ENCODE results near the gene CDK19. TPM values are rescaled to one million over a fixed set of nuclear protein-coding genes. Genes with fewer than 3 reads are reported as not detected.
"Not testable (repeated sequence)": the region's sequence is repeated elsewhere in the genome, so short reads cannot be mapped to it uniquely, and the experiment has no call there.

Gene CDK19
- total RNA-seq, 1 experiment from 2014 or later = 7.6 TPM

- in situ Hi-C loops (cut with HindIII; ENCODE audit: low pct_unique_long_range_greater_than_20kb, low sequenced_read_pairs); DNase-seq (ENCODE audit: low read depth): not testable (repeated sequence)
These were observed 237.6 kb downstream of the CDK19 start for GRCh38 chr6:110577596-110578167.

DNA sequence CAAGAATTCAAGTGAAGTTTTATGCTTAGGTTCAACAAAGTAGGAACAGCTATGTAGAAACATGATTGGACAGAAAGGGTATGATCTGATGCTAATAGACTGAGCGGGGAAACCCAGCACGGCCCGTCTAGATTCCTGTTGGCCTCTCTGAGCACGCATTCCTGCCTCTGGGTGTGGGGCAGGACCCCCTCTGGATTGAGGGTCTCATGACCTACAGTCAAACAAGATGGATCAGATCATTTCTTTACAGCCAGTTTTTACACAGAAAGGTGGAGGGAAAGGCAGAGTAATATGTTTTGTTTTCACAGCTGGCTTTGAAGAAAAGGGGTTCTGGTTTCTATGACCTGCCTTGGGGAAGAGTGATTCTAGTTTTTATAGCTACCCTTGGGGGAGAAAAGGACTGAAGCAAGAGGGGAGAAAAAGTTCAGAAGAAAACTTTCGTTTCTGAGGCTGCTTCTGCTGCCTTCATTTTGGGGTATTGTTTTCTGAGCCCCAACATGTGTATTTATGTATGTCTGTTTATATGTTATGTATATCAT is 239.3 kb downstream of the CDK19 start:
- DNase-seq (ENCODE audit: low read depth) = no peak
- in situ Hi-C loops (cut with HindIII; ENCODE audit: low pct_unique_long_range_greater_than_20kb, low sequenced_read_pairs) = no loop called here

DNA sequence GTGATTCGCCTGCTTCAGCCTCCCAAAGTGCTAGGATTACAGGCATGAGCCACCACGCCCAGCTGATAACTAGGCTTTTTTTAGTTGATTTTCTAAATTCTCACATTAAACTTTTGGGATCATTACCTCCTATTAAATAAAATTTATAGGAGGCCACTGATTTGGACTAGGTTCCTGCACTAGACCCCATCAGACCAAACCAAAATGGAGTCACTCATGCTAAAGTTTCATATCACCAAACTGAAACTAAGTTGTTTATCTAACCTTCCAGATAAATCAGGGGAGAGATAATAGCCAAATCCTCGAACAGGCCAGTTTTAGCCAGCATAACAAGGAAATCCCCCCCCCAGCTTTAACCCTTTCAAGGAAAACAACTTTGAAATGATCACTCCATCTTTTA is 240.5 kb downstream of the CDK19 start:
- DNase-seq (ENCODE audit: low read depth) = no peak
- in situ Hi-C loops (cut with HindIII; ENCODE audit: low pct_unique_long_range_greater_than_20kb, low sequenced_read_pairs) = no loop called here

DNA sequence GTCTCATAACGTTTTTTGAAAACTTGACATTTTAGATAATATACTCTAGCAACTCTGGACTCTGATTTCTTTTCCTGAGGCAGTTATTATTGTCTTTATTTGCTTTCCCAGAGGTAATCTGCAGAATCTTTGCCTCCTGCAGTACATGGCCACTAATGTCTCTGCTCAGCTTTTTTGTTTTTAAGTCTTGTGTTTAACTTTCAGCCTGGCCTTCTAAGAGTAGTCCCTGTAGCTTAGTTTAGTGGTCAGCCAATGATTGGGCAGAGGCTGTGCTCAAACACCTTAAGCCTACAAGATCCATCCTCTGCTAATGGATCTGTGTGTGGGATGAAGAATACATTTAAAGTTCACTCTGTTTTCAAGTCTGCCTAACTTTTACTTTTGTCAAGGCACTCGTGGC is 241.7 kb downstream of the CDK19 start:
- no peak for DNase-seq (ENCODE audit: low read depth)

GRCh38 chr6:110573136-110573535 is 242.1 kb downstream of the CDK19 start:
- no peak for DNase-seq (ENCODE audit: low read depth)
- in situ Hi-C loops (cut with HindIII; ENCODE audit: low pct_unique_long_range_greater_than_20kb, low sequenced_read_pairs) = no loop called here

More for the DNA sequence above, 241.7 kb downstream of the CDK19 start:
- in situ Hi-C loops (cut with HindIII; ENCODE audit: low pct_unique_long_range_greater_than_20kb, low sequenced_read_pairs) = no loop called here

GRCh38 chr6:110567957-110568696 is 247.1 kb downstream of the CDK19 start:
- in situ Hi-C loops (cut with HindIII; ENCODE audit: low pct_unique_long_range_greater_than_20kb, low sequenced_read_pairs) = no loop called here
- no peak for DNase-seq (ENCODE audit: low read depth)

- in situ Hi-C loops (cut with HindIII; ENCODE audit: low pct_unique_long_range_greater_than_20kb, low sequenced_read_pairs) = no loop called here
- DNase-seq (ENCODE audit: low read depth) = no peak
These were observed 248.7 kb downstream of the CDK19 start for GRCh38 chr6:110566346-110567125.

DNA sequence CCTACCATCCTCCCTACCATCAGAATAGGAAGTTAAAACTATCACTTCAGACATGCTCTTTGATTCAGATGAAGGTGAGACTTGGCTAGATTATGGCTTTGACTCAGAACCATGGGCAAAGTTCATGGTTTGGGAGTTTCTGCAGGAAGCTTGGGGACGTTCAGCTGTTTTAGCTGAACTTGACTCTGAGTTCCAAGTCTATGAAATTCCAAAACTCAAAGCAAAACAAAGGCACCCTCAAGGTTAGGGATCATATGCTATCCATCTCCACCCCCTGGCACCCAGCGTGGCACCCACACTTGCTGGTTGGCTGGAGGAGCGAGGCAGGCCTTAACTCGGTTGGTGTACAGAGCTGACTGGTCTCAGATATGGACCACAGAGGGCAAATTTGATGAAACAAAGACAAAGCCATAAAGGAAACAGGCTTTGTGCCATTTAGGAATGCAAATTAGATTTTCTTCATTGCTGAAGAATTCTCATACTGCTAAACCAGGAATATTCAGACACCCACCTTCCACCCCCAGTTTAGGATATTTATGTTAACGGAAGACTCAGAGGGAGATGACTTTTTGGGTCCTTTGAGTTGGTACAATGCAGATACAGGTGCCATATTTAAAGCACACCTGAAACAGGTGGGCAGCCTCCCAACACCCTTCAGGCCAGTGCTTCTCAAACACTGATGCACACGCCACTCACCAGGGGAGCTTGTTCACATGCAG is 250.4 kb downstream of the CDK19 start:
- in situ Hi-C loops (cut with HindIII; ENCODE audit: low pct_unique_long_range_greater_than_20kb, low sequenced_read_pairs) = no loop called here

DNA sequence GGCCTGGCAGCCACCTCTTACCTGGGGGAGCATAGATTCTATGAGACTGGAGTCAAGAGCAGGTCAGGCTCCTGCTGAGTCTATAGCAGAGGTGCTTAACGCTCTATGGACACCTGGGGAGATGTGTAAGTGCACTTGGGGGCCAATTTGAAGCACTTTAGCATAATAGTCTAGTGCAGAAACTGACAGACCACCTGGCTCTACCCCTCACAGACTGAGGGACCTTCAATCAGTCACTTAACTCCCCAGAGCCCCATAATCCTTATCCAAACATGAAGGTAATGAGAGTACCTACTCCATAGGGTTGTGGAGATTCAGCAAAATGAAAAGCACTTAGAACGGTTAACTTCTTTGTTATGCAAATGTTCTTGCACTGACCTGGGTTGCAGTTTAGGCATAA is 251.6 kb downstream of the CDK19 start:
- no peak for DNase-seq (ENCODE audit: low read depth)
- in situ Hi-C loops (cut with HindIII; ENCODE audit: low pct_unique_long_range_greater_than_20kb, low sequenced_read_pairs) = no loop called here

More for the DNA sequence above, 250.4 kb downstream of the CDK19 start:
- no peak for DNase-seq (ENCODE audit: low read depth)

- DNase-seq (ENCODE audit: low read depth) = no peak
- in situ Hi-C loops (cut with HindIII; ENCODE audit: low pct_unique_long_range_greater_than_20kb, low sequenced_read_pairs) = no loop called here
These were observed 252.9 kb downstream of the CDK19 start for GRCh38 chr6:110562316-110562915.

DNA sequence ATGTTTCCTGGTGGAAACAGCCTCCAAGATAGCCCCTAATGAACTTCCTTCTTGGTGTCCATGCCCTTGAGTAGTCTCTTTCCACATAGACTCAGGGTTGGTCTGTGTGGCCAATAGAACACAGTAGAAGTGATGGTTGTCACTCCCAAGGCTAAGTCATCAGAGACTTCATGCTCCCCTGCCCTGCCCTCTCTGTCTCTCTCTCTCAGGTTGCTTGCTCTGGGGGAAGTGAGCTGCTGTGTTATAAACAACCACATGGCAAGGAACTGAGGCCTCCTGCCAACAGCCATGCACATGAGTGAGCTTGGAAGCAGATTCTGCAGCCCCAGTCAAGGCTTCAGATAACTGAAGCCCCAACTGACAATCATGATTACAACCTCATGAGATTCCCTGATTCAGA is 253.6 kb downstream of the CDK19 start:
- no peak for DNase-seq (ENCODE audit: low read depth)
- in situ Hi-C loops (cut with HindIII; ENCODE audit: low pct_unique_long_range_greater_than_20kb, low sequenced_read_pairs) = no loop called here

DNA sequence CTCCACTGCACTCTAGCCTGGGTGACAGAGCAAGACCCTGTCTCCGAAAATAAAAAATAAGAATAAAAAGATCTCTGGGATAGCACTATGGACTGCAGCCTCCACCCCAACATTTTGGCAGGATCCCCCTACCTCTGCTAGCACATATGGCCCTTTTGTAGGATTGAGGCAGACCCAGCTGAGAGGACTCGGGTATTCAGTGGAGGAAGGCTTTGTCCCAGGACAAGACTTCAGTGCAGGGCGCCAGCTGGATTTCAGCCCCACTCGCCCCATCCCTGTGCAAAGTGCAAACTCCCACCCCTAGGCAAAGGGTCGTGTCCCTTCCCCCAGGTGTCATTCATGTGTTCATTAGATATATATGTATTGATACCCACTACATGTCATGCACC is 254.3 kb downstream of the CDK19 start:
- DNase-seq (ENCODE audit: low read depth) = no peak
- in situ Hi-C loops (cut with HindIII; ENCODE audit: low pct_unique_long_range_greater_than_20kb, low sequenced_read_pairs) = no loop called here

DNA sequence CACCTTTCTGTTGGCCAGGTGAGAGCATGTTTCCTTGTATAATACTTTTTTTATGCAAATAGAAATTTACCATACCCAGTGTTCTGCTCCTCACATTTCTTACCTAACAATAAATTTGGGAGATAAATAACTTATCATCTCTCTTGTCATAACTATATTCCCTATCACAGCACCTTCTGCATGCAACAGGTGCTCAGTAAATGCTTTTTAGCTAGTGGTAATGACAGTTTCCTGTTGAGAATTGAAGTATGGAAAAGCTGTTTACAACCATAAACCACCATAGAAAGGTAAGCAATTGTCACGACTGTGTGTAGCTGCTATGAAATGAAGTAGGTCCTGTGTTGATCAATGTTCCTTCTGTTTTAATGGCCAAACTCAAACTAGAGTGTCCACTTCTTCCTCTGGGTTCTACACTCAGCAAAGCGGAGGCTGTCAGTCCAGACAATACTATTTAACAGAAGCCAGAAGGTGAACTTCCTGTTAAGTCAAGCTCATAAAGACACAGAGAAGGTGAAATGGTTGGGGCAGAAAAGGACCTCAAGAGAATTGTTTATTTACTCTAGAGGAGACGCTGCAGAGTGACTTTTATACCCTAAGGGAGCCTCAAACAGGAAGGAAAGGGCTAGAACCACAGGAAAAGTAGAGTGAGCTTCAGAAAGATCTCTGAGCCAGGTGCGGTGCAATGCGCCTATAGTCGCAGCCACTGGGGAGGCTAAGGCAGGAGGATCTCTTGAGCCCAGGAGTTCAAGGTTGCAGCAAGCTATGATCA is 254.8 kb downstream of the CDK19 start:
- DNase-seq (ENCODE audit: low read depth) = no peak
- in situ Hi-C loops (cut with HindIII; ENCODE audit: low pct_unique_long_range_greater_than_20kb, low sequenced_read_pairs) = no loop called here

Other genes starting within 250 kb of the CDK19 start
- gene AMD1, start 59.3 kb upstream of the CDK19 start, total RNA-seq (2014; rRNA removed; shearing (Covaris generic); ENCODE audit: low replicate concordance) = 33.7 and 38.2 TPM in 2 replicates
- 14.7 and 40.3 TPM in 2 replicates for gene GTF3C6, start 143.2 kb upstream of the CDK19 start, total RNA-seq (2014; rRNA removed; shearing (Covaris generic); ENCODE audit: low replicate concordance)
- gene RPF2, start 166.6 kb upstream of the CDK19 start, total RNA-seq (2014; rRNA removed; shearing (Covaris generic); ENCODE audit: low replicate concordance) = 26.4 and 37.1 TPM in 2 replicates